H1 (cell line): ENCODE measurements around the gene PPIA. TPM values are rescaled to one million over a fixed set of nuclear protein-coding genes. Genes with fewer than 3 reads are reported as not detected.

ENCODE experiments used
- CTCF ChIA-PET: fragments of 300-600 bp; sonication (Branson Sonifier 250); formaldehyde crosslinking; loops from one replicate; lab custom pipeline; 2021; ENCODE audit not compliant: partially characterized antibody; lab: Charles Lee
- POLR2A ChIA-PET: fragments of 300-600 bp; sonication (Branson Sonifier 250); formaldehyde crosslinking; loops from one replicate; lab custom pipeline; 2021; ENCODE audit warnings: inconsistent platforms; ENCODE audit not compliant: partially characterized antibody; lab: Charles Lee
- DNase-seq, 2 experiments: peaks; one replicate each; pipeline versions ENCODE4 v3.0.0 to v3.0.0-alpha.2; 2010 to 2022; ENCODE audit warnings: low spot score in 2 of 2, low read depth in 1 of 2, mixed read lengths in 1 of 2
- FAIRE-seq: peaks from 2 replicates; lab custom pipeline; 2011; peaks lifted over from hg19 to GRCh38; lab: Jason Lieb, UNC
- H2AFZ ChIP-seq: 2 replicates; pipeline ENCODE4 v1.8.1; 2012; ENCODE audit warnings: low read length, inconsistent platforms
- H2AK5ac ChIP-seq: 2 replicates; pipeline ENCODE4 v1.6.1; 2013; ENCODE audit warnings: low read depth, low read length
- H2BK120ac ChIP-seq: replicated peaks from 2 replicates; pipeline ENCODE3; 2013; ENCODE audit warnings: low read depth, low read length, inconsistent platforms
- H2BK12ac ChIP-seq: 2 replicates; pipeline ENCODE4 v1.6.1; 2013; ENCODE audit warnings: low read depth, low read length
- H2BK15ac ChIP-seq: 2 replicates; pipeline ENCODE4 v1.6.1; 2013; ENCODE audit warnings: low read length
- H2BK20ac ChIP-seq: 2 replicates; pipeline ENCODE4 v1.6.1; 2013; ENCODE audit warnings: low read length
- H2BK5ac ChIP-seq: 2 replicates; pipeline ENCODE4 v1.6.1; 2013; ENCODE audit warnings: low read depth, low read length
- H3K14ac ChIP-seq: 2 replicates; pipeline ENCODE4 v1.6.1; 2013; ENCODE audit warnings: inconsistent platforms; ENCODE audit not compliant: insufficient read length
- H3K18ac ChIP-seq: 2 replicates; pipeline ENCODE4 v1.6.1; 2013; ENCODE audit warnings: low read length; ENCODE audit errors: extremely low read depth
- H3K23ac ChIP-seq: 2 replicates; pipeline ENCODE4 v1.6.1; 2013; ENCODE audit warnings: inconsistent platforms; ENCODE audit not compliant: insufficient read length
- H3K23me2 ChIP-seq: 2 replicates; pipeline ENCODE4 v1.6.1; 2013; ENCODE audit warnings: low read depth, low read length
- H3K27ac ChIP-seq: 2 replicates; pipeline ENCODE4 v1.6.1; 2011; ENCODE audit warnings: low read depth, low read length, inconsistent platforms
- H3K27me3 ChIP-seq, 4 experiments: replicated peaks in 1 of 4; 1 replicate in 1 of 4; 2 replicates in 3 of 4; pipeline versions ENCODE4 v1.6.1 to v1.8.1; 2011 to 2013; ENCODE audit warnings: low read length in 3 of 4, mild to moderate bottlenecking in 3 of 4, inconsistent platforms in 2 of 4, mixed read lengths in 2 of 4, moderate library complexity in 1 of 4; ENCODE audit not compliant: control insufficient read depth in 3 of 4, insufficient read depth in 3 of 4; ENCODE audit errors: extremely low read depth in 1 of 4
- H3K36me3 ChIP-seq, 4 experiments: 2 replicates each; pipeline versions ENCODE4 v1.6.1 to v1.8.1; 2011 to 2013; ENCODE audit warnings: mild to moderate bottlenecking in 4 of 4, low read length in 3 of 4, moderate library complexity in 2 of 4, control low read depth in 1 of 4, inconsistent platforms in 1 of 4; ENCODE audit not compliant: insufficient read depth in 4 of 4, control insufficient read depth in 2 of 4
- H3K4ac ChIP-seq: replicated peaks from 2 replicates; pipeline ENCODE3; 2013; ENCODE audit warnings: low read length, low read depth, mixed read lengths, inconsistent platforms; ENCODE audit not compliant: insufficient read length
- H3K4me1 ChIP-seq, 4 experiments: replicated peaks in 1 of 4; 1 replicate in 1 of 4; 2 replicates in 3 of 4; pipeline versions ENCODE4 v1.6.1 to v1.8.1; 2011 to 2013; ENCODE audit warnings: low read length in 3 of 4, inconsistent platforms in 2 of 4, mixed read lengths in 1 of 4; ENCODE audit not compliant: insufficient read depth in 4 of 4, control insufficient read depth in 3 of 4
- H3K4me2 ChIP-seq, 2 experiments: 2 replicates each; pipeline versions ENCODE4 v1.6.1 to v1.8.1; 2011 to 2013; ENCODE audit warnings: low read depth in 2 of 2, low read length in 2 of 2, control low read depth in 1 of 2, inconsistent platforms in 1 of 2, mild to moderate bottlenecking in 1 of 2; ENCODE audit not compliant: insufficient read depth in 1 of 2
- H3K4me3 ChIP-seq, 4 experiments: fragments of 200-600, 300-600 bp in 1 of 4; sonication (generic), shearing (Covaris generic), sonication (Bioruptor Twin) in 1 of 4; 2 replicates each; pipeline versions ENCODE4 v1.5.1 to v1.8.1; 2011 to 2016; ENCODE audit warnings: low read length in 4 of 4, low read depth in 3 of 4, control low read depth in 2 of 4, inconsistent platforms in 2 of 4, mild to moderate bottlenecking in 2 of 4, mixed read lengths in 1 of 4, moderate library complexity in 1 of 4; ENCODE audit not compliant: insufficient read depth in 2 of 4; ENCODE audit errors: extremely low read depth in 1 of 4
- H3K56ac ChIP-seq: replicated peaks from 2 replicates; pipeline ENCODE3; 2013; ENCODE audit warnings: low read depth, mild to moderate bottlenecking, mixed read lengths, low read length, inconsistent platforms; ENCODE audit not compliant: insufficient read length
- H3K79me1 ChIP-seq: 2 replicates; pipeline ENCODE4 v1.6.1; 2013; ENCODE audit warnings: low read depth, low read length, control low read depth
- H3K79me2 ChIP-seq, 2 experiments: 2 replicates each; pipeline versions ENCODE4 v1.6.1 to v1.8.1; 2012 to 2013; ENCODE audit warnings: low read length in 2 of 2, mild to moderate bottlenecking in 2 of 2, inconsistent platforms in 1 of 2; ENCODE audit not compliant: insufficient read depth in 2 of 2, control insufficient read depth in 1 of 2
- H3K9ac ChIP-seq, 4 experiments: replicated peaks in 1 of 4; 1 replicate in 1 of 4; 2 replicates in 3 of 4; pipeline versions ENCODE4 v1.6.1 to v1.8.1; 2011 to 2013; ENCODE audit warnings: low read depth in 3 of 4, low read length in 3 of 4, control low read depth in 2 of 4, mild to moderate bottlenecking in 2 of 4, moderate library complexity in 2 of 4, inconsistent platforms in 1 of 4; ENCODE audit errors: extremely low read depth in 1 of 4
- H3K9me3 ChIP-seq, 2 experiments: 2 replicates each; pipeline versions ENCODE4 v1.6.1 to v1.8.1; 2012 to 2013; ENCODE audit warnings: mild to moderate bottlenecking in 2 of 2, moderate library complexity in 2 of 2, control low read depth in 1 of 2, inconsistent platforms in 1 of 2, low read depth in 1 of 2, low read length in 1 of 2, mixed read lengths in 1 of 2; ENCODE audit not compliant: insufficient read depth in 2 of 2
- H4K20me1 ChIP-seq, 2 experiments: replicated peaks in 1 of 2; 2 replicates each; pipeline versions ENCODE3 to v1.8.1; 2011 to 2013; ENCODE audit warnings: inconsistent platforms in 2 of 2, low read length in 2 of 2, mild to moderate bottlenecking in 1 of 2; ENCODE audit not compliant: insufficient read depth in 2 of 2, control insufficient read depth in 1 of 2
- H4K5ac ChIP-seq: 2 replicates; pipeline ENCODE4 v1.6.1; 2013; ENCODE audit warnings: low read length, low read depth, mixed read lengths, inconsistent platforms; ENCODE audit not compliant: insufficient read length
- H4K8ac ChIP-seq: 2 replicates; pipeline ENCODE4 v1.8.0; 2013; ENCODE audit warnings: mild to moderate bottlenecking, moderate library complexity, low read length, inconsistent platforms; ENCODE audit not compliant: insufficient read depth; ENCODE audit errors: extremely low read depth
- H4K91ac ChIP-seq: replicated peaks from 2 replicates; pipeline ENCODE3; 2013; ENCODE audit warnings: low read length, mixed read lengths, inconsistent platforms; ENCODE audit not compliant: insufficient read length
- CTCF ChIP-seq, 3 experiments: IDR thresholded peaks; 1 replicate in 2 of 3; 2 replicates in 1 of 3; pipeline versions ENCODE4 v1.5.1 to v1.6.1; 2011; ENCODE audit warnings: low read length in 3 of 3, mild to moderate bottlenecking in 3 of 3, inconsistent platforms in 2 of 3, low read depth in 1 of 3, moderate library complexity in 1 of 3; ENCODE audit not compliant: insufficient read depth in 1 of 3; ENCODE audit errors: control extremely low read depth in 1 of 3
- E2F6 ChIP-seq: IDR thresholded peaks from 2 replicates; pipeline ENCODE4 v1.6.1; 2012; ENCODE audit warnings: inconsistent platforms
- GABPA ChIP-seq: IDR thresholded peaks from 2 replicates; pipeline ENCODE4 v1.6.1; 2011; ENCODE audit warnings: mild to moderate bottlenecking, low read length, moderate library complexity, borderline replicate concordance; ENCODE audit not compliant: insufficient read depth
- RAD21 ChIP-seq, 2 experiments: IDR thresholded peaks in 1 of 2; conservative IDR thresholded peaks in 1 of 2; 2 replicates each; pipeline ENCODE4 v1.6.1; 2011; ENCODE audit warnings: low read depth in 2 of 2, low read length in 2 of 2, improper control_type of control experiment in 1 of 2, inconsistent platforms in 1 of 2, mild to moderate bottlenecking in 1 of 2, moderate library complexity in 1 of 2
- SIRT6 ChIP-seq: IDR thresholded peaks from one replicate; pipeline ENCODE4 v1.7.1; 2012; ENCODE audit warnings: low read length, inconsistent platforms
- SP4 ChIP-seq: IDR thresholded peaks from 2 replicates; pipeline ENCODE4 v1.6.1; 2012; ENCODE audit warnings: low read length, inconsistent platforms
- WGBS, 2 experiments: shearing (Covaris generic) in 1 of 2; methylation state at CpG; one replicate each; pipeline versions ENCODE4 v1.1.6 to v1.1.7; 2013 to 2015; ENCODE audit warnings: low lambda C conversion rate in 2 of 2, mixed read lengths in 2 of 2, inconsistent platforms in 1 of 2, low coverage in 1 of 2, missing lambda C conversion rate in 1 of 2; ENCODE audit not compliant: insufficient replicate concordance in 2 of 2, insufficient coverage in 1 of 2, insufficient read length in 1 of 2; ENCODE audit errors: extremely low coverage in 1 of 2, missing lambda C conversion rate in 1 of 2; 5-methylcytosine and 5-hydroxymethylcytosine counted together
- polyA plus RNA-seq, 7 experiments: library from polyadenylated mRNA; depleted of rRNA in 3 of 7; stranded (reverse) in 5 of 7; unstranded in 2 of 7; fragments of >200 nt in 5 of 7; fragments of 200-250 nt in 2 of 7; gene quantifications; 1 replicate in 5 of 7; 2 replicates in 1 of 7; 4 replicates in 1 of 7; pipeline versions ENCODE4 v1.2.1 to v1.2.3, GENCODE V29; 2011 to 2013; ENCODE audit warnings: missing spikeins in 2 of 7, mixed read lengths in 2 of 7
- total RNA-seq: library from RNA; stranded (reverse); fragmentation: NEBNext Ultra II Directional; extraction: Animal tissue kit (Norgen Biotek cat#: 25700); gene quantifications from 2 replicates; pipeline ENCODE4 v1.2.1, GENCODE V29; 2021

Gene PPIA
- total and polyA plus RNA-seq, 2 of the 8 experiments (the other 6 are each of a cell fraction or from before 2014, with no cell fraction given): 2,865 to 5,394 TPM

DNA sequence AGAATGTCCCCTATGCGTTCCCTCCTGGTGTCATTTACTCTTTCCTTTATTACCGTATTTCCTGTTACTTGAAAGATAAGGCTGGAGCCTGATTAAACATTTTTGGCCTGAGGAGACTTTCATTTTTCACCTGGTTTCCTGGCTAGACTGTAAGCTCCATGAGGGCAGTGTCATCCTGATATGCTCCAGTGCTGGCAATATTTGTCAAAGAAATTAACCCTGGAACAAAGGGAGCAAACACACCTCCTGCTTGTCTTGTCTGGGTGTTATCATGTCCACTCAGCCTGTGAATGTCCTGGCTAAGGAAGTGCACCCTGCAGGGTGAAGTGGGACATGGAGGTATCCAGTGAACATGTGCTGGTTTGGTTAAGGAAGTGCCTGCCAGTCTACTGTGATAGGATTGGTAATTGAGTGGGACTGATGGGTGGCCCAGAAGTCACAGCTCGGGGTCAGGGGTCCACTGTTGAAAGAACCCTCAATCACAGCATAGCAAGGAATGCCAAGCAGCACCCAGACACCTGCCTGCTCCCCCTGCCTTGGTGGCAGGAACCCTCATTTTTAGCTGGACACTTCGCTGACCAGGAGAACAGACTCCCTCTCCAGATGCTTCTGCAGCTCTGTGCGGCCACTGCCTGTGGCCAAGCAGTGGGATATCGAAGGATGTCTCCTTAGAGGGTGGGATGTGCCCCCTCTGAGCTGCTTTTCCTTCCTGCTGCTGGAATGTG is 20.9 kb upstream of the PPIA start:
- Histone ChIP-seq H2BK15ac (no peak overlapping the region), H3K23ac (no peak overlapping the region), H3K4me2 (no peak overlapping the region), H3K14ac (no peak overlapping the region), H2BK5ac (no peak overlapping the region), H2BK12ac (no peak overlapping the region), H3K27ac (no peak overlapping the region), H4K8ac (no peak overlapping the region; the same call in 1 of the 2 replicates), H3K4me3 (no peak overlapping the region), H3K23me2 (no peaks in the 10 kb centered on the region), H3K18ac (no peak overlapping the region), H4K91ac (no peak overlapping the region), H3K36me3 (no peaks in the 10 kb centered on the region), H2AK5ac (no peak overlapping the region), H2BK20ac (no peak overlapping the region), H3K79me2 (no peaks in the 10 kb centered on the region), H3K56ac (no peak overlapping the region), H2BK120ac (no peak overlapping the region), H4K20me1 (peaks cover 0 to 3% of the 10 kb centered on the region in 2 experiments), H3K79me1 (no peaks in the 10 kb centered on the region), H3K4ac (no peak overlapping the region), H3K9me3 (no peaks in the 10 kb centered on the region; a peak in 1 of 4 replicates), H3K9ac (no peak overlapping the region), H3K27me3 (no peaks in the 10 kb centered on the region), H2AFZ (no peak overlapping the region), H3K4me1 (no peaks in the 10 kb centered on the region), H4K5ac (no peak overlapping the region)
- no peak for FAIRE-seq
- 92% methylated on average over 6 of the region's 6 CpGs; no CpG with 5 or more reads in 1 of the 2 experiments for WGBS, 2 experiments
- TF ChIP-seq CTCF (IDR thresholded peaks at IDR 0.05; ENCODE audit: control extremely low read depth in 1 of 3, insufficient read depth in 1 of 3, low read depth in 1 of 3, low read length in 3 of 3) (no peak), GABPA (no peak), E2F6 (no peak), SP4 (no peak), RAD21 (IDR thresholded peaks at IDR 0.05 in 1 of 2, conservative IDR thresholded peaks at IDR 0.05 in 1 of 2; ENCODE audit: low read depth in 2 of 2, low read length in 2 of 2) (no peak), SIRT6 (no peak)
- DNase-seq: no peak
- ChIA-PET CTCF (interaction anchor here (1.0 to 1.1 kb wide), 2 partner anchors 17 to 19 kb away, joined by 3 to 4 read pairs; no protein-coding TSS in a partner anchor), POLR2A (interaction anchor here (1.1 to 7.7 kb wide), 5 partner anchors 19 to 72 kb away, joined by 3 to 30 read pairs (median 4); partner anchors contain the start of genes H2AZ2 and PPIA)
